ENCODE measurements around the gene IKZF3.
"Not testable (repeated sequence)": the region's sequence is repeated elsewhere in the genome, so short reads cannot be mapped to it uniquely, and the experiment has no call there.

The IKZF3 gene

DNA sequence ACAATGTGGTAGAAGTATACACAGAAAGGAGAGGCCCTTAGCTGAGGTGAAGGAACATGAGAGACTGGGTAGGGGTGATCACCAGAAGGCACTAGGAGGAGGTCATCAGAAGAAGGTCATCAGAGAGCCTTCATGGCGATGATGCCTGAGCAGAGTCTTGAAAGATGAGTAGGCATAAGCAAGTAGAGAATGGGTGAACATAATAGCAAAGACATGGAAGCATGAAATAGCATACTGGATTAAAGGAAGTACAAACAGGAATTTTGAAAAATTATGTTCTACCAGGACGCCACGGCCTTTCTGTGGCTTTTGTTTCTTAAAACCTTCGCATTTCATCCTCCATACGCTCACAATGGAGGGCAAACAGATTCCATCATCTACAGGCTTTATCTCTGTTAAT, 2.9 kb downstream of the IKZF3 start:
- no peak for DNase-seq (ENCODE audit: low read depth in 2 of 3, low spot score in 1 of 3)

DNA sequence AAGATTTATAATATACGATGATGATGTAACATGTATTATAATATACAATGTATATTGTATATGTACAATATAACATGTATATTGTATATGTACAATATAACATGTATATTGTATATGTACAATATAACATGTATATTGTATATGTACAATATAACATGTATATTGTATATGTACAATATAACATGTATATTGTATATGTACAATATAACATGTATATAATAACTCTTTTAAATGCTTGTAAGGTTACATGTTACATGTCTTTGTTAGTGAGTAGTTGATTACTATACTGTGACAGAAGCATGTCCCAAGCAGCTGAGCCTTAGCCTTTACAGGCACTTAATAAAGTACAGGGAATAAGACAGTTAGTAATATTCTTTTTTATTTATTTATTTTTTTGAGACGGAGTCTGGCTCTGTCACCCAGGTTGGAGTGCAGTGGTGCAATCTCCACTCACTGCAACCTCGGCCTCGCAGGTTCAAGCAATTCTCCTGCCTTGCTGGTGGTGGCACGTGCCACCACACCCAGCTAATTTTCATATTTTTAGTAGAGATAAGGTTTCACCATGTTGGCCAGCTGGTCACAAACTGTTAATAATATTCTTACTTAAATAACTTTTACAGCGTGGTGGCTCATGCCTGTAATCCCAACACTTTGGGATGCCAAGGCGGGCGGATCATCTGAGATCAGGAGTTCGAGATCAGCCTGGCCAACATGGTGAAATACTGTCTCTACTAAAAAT, 8.0 kb downstream of the IKZF3 start:
- not testable (repeated sequence) for DNase-seq (ENCODE audit: low read depth in 2 of 3, low spot score in 1 of 3)

GRCh38 chr17:39854909-39855308, 9.2 kb downstream of the IKZF3 start:
- DNase-seq (ENCODE audit: low read depth in 2 of 3, low spot score in 1 of 3), result no peak

DNA sequence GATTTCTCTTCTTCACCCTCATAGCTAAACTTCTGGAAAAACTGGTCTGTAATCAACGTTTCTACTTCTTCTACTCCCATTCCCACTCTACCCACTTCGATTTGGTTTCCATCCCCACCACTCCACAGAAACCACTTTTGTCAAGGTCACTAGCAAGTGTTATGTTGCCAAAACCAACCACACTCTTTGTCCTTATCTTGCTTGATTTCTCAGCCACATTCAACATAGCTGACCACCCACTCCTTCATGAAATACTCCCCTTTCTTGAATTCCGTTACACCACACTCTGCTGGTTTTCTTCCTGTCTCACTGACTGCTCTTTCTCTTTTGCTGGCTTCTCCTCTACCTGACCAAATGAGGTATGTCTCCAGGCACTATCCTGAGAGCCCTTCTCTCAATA, 11.9 kb downstream of the IKZF3 start:
- DNase-seq (ENCODE audit: low read depth in 2 of 3, low spot score in 1 of 3), result no peak

DNA sequence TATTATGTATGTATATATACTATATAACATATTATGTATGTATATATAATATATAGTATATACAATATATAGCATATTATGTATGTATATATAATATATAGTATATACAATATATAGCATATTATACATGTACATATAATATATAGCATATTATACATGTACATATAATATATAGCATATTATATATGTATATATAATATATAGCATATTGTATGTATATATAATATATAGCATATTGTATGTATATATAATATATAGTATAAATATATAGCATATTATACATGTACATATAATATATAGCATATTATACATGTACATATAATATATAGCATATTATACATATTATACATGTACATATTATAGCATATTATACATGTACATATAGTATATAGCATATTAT, 13.9 kb downstream of the IKZF3 start:
- not testable (repeated sequence) for DNase-seq (ENCODE audit: low read depth in 2 of 3, low spot score in 1 of 3)

DNA sequence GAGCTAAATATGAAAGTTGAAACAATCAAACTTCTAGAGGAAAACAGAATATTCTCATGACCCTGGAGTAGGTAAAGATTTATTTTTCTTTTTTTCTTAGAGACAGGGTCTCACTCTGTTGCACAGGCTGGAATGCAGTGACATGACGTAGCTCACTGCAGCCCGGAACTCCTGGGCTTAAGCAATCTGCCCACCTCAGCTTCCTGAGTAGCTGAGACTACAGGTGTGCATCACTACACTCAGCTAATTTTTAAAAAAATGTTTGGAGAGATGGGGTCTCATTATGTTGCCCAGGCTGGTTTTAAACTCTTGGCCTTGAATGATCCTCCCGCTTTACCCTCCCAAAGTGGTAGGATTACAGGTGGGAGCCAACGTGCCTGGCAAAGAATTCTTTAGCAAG, 15.5 kb downstream of the IKZF3 start:
- DNase-seq (ENCODE audit: low read depth in 2 of 3, low spot score in 1 of 3), result no peak

- no peak for DNase-seq (ENCODE audit: low read depth in 2 of 3, low spot score in 1 of 3)
These were observed 17.9 kb downstream of the IKZF3 start for GRCh38 chr17:39846205-39846604.

- no peak for DNase-seq (ENCODE audit: low read depth in 2 of 3, low spot score in 1 of 3)
These were observed 18.9 kb downstream of the IKZF3 start for GRCh38 chr17:39845052-39845846.

GRCh38 chr17:39841134-39841683, 22.9 kb downstream of the IKZF3 start:
- no peak for DNase-seq (ENCODE audit: low read depth in 2 of 3, low spot score in 1 of 3)

DNA sequence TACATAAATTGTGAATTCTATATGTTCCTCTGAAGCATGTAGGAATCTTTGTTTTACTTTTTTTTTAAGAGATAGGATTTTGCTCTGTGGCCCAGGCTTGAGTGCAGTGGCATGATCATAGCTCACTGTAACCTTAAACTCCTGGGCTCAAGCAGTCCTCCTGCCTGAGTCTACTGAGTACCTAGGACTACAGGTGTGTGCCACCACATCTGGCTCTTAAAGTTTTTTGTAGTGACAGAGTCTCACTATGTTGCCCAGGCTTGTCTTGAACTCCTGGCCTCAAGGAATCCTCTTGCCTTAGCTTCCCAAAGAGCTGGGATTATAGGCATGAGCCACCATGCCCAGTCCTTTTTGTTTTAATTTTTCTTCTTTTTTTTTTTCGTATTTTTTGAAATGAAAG, 25.3 kb downstream of the IKZF3 start:
- DNase-seq (ENCODE audit: low read depth in 2 of 3, low spot score in 1 of 3), result no peak

- no peak for DNase-seq (ENCODE audit: low read depth in 2 of 3, low spot score in 1 of 3)
These were observed 26.1 kb downstream of the IKZF3 start for GRCh38 chr17:39838057-39838456.

DNA sequence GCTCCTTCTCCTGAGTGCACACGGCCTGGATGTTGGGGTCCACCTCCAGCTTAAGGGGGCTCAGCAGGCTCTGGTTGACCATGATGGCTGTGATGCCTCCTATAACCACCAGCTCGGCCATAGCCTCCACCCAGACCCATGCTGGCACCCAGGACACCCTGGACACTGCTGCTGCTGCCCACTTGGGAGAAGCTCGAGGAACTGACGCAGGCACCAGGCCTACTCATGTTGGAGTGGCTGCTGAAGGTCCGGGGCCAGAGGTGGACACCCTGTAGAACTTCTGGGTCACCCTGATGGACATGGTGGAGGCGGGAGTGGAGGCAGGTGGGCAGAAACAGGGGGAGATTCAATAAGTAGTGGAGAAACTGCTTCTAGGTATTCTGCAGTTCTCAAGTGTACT, 28.0 kb downstream of the IKZF3 start:
- no peak for DNase-seq (ENCODE audit: low read depth in 2 of 3, low spot score in 1 of 3)

DNA sequence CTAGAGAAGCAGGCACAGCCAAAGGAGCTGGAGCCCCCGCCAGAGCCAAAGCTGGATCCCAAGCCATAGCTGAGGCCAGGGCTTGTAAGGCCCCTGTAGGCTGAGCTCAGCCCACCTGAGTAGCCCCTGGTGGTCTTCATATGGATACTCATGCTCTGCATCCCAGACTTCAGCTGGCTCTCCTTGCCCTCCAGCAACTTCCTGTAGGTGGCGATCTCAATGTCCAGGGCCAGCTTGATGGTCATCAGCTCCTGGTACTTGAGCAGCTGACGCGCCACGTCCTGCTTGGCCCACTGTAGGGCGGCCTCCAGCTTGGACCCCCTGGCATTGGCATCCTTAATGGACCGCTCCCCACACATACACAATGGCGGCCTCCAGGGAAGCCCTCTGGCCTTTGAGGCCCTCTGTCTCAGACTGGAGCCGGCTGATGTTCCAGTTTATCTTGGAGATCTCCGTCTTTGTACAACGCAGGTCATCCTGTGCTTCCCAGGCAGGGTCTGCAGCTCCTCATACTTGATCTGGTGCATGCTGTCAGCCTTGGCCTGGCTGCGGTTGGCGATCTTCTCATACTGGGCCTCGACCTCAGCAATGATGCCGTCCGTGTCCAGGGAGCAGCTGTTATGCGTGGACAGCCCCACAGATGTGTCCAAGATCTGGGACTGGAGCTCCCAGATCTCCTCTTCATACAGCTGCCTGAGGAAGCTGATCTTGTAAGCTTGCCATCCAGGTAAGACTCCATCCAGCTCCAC, 28.9 kb downstream of the IKZF3 start:
- no peak for DNase-seq (ENCODE audit: low read depth in 2 of 3, low spot score in 1 of 3)

GRCh38 chr17:39834017-39834416, 30.1 kb downstream of the IKZF3 start:
- DNase-seq (ENCODE audit: low read depth in 2 of 3, low spot score in 1 of 3), result no peak

DNA sequence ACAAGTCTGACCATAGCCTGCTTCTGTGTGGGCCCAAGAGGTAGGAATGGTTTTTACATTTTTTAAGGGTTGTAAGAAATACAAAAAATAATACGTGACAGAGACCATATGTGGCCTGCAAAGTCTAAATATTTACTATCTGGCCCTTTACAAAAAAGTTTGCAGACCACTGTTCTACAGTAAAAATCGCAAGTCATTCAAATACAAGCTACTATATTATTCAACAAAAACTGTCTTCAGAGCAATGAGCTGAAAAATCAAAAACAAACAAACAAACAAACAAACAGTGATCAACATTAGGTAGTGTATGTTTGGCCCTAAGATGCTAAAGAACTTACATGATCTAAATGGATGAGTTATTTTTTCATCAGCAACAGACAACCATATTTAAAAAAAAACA, 32.5 kb downstream of the IKZF3 start:
- no peak for DNase-seq (ENCODE audit: low read depth in 2 of 3, low spot score in 1 of 3)

- no peak for DNase-seq (ENCODE audit: low read depth in 2 of 3, low spot score in 1 of 3)
These were observed 35.7 kb downstream of the IKZF3 start for GRCh38 chr17:39828443-39828842.

DNA sequence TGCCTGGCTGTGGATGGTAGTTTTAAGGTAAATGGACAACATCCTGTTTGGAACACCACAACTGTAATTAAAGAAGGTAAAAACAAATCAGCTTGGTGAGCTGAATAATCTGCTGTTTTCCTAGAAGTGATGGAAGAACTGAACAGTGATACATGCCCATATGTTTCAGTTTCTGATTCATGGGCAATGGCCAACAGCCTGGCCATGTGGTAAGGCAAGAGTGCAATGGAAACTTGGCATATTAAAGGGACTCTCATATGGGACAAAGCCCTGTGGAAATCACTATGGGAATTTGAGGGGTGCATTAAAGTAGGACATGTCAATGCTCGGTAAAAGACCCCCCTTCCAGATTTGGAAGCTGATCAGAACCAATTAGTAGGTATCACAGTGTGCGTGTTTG, 37.8 kb downstream of the IKZF3 start:
- DNase-seq (ENCODE audit: low read depth in 2 of 3, low spot score in 1 of 3), result no peak

GRCh38 chr17:39823407-39824054, 40.6 kb downstream of the IKZF3 start:
- DNase-seq (ENCODE audit: low read depth in 2 of 3, low spot score in 1 of 3), result no peak

DNA sequence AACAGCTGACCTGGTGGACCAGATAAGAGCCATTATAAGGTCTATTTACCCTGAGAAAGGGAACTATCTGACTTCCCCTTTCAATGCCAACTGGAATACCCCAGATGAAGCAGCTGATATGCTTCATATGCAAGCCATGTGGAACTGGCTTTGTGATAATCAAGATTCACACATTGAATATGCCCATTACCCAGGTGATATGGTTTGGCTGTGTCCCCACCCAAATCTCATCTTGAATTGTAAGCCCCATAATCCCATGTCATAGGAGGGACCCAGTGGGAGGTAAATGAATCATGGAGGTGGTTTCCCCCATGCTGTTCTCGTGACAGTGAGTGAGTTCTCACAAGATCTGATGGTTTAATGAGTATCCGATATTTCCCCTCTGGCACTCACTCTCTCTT, 42.1 kb downstream of the IKZF3 start:
- DNase-seq (ENCODE audit: low read depth in 2 of 3, low spot score in 1 of 3), result no peak

- DNase-seq (ENCODE audit: low read depth in 2 of 3, low spot score in 1 of 3), result no peak
These were observed 43.1 kb downstream of the IKZF3 start for GRCh38 chr17:39820987-39821386.

DNA sequence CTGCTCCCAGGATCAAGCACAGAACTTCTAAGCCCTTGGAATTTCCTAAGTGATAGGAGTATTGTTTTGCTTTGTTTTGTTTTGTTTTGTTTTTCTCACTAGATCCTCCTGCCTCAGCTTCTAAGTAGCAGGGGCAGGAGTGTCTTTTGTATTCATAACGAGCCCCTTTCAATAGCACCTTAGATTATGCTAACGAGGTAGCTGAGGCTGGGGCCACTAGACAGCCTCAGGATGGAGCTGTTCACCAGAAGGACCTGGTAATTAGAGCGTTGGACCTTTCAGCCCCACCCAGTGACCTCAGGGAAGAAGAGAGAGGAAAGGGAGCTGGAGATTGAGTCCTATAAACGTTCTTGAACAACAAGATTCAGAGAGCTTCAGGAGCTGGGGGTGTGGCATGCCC, 43.6 kb downstream of the IKZF3 start:
- no peak for DNase-seq (ENCODE audit: low read depth in 2 of 3, low spot score in 1 of 3)
